SK-N-SH (cell line): ENCODE data around the gene CAPN6. TPM values are rescaled to one million over a fixed set of nuclear protein-coding genes. Genes with fewer than 3 reads are reported as not detected.

Experiments used
- CTCF ChIA-PET: fragments of 300-600, 350-600 bp; formaldehyde crosslinking; extraction: SDS; loops from one replicate; lab custom pipeline; 2021; lab: Yijun Ruan, JAX
- POLR2A ChIA-PET: fragments of 350-600 bp; sonication (Branson Sonifier 250); formaldehyde crosslinking; extraction: SDS; loops from one replicate; lab custom pipeline; 2020; ENCODE audit warnings: antibody characterized with exemption, inconsistent platforms; lab: Yijun Ruan, JAX
- DNase-seq: peaks from one replicate; pipeline ENCODE4 v3.0.0; 2012
- H2AFZ ChIP-seq: fragments of 200-600 bp; sonication (generic); 2 replicates; pipeline ENCODE4 v1.8.1; 2016; ENCODE audit warnings: antibody characterized with exemption, mild to moderate bottlenecking, low read depth
- H3F3A ChIP-seq: fragments of 200-600 bp; sonication (generic); replicated peaks from 2 replicates; pipeline ENCODE3; 2016; ENCODE audit warnings: antibody characterized with exemption, mild to moderate bottlenecking; ENCODE audit not compliant: insufficient read depth
- H3K27ac ChIP-seq, 2 experiments: fragments of 200-500 bp in 1 of 2; fragments of 200-600 bp in 1 of 2; sonication (Bioruptor generic) in 1 of 2; sonication (generic), shearing (Covaris generic) in 1 of 2; 2 replicates each; pipeline versions ENCODE4 v1.5.1 to v1.6.1; 2014 to 2016; ENCODE audit warnings: low read depth in 2 of 2, inconsistent platforms in 1 of 2, low read length in 1 of 2, mild to moderate bottlenecking in 1 of 2, mixed read lengths in 1 of 2
- H3K27me3 ChIP-seq: fragments of 200-600 bp; sonication (generic), shearing (Covaris generic); 2 replicates; pipeline ENCODE4 v1.6.1; 2016; ENCODE audit warnings: mixed run types; ENCODE audit not compliant: insufficient read depth
- H3K36me3 ChIP-seq, 2 experiments: fragments of 200-500 bp in 1 of 2; fragments of 200-600 bp in 1 of 2; sonication (Bioruptor generic) in 1 of 2; sonication (generic) in 1 of 2; replicated peaks in 1 of 2; 2 replicates each; pipeline versions ENCODE3 to v1.5.1; 2014 to 2016; ENCODE audit warnings: low read length in 1 of 2, mild to moderate bottlenecking in 1 of 2; ENCODE audit not compliant: insufficient read depth in 2 of 2, control insufficient read depth in 1 of 2
- H3K4me1 ChIP-seq, 2 experiments: fragments of 200-500 bp in 1 of 2; fragments of 200-600 bp in 1 of 2; sonication (Bioruptor generic) in 1 of 2; sonication (generic), shearing (Covaris generic) in 1 of 2; 2 replicates each; pipeline versions ENCODE4 v1.5.1 to v1.6.1; 2014 to 2016; ENCODE audit warnings: low read depth in 1 of 2, low read length in 1 of 2, mixed run types in 1 of 2; ENCODE audit not compliant: insufficient read depth in 2 of 2, control insufficient read depth in 1 of 2
- H3K4me2 ChIP-seq: fragments of 200-600 bp; sonication (generic), shearing (Covaris generic); 2 replicates; pipeline ENCODE4 v1.6.1; 2017; ENCODE audit warnings: mixed run types
- H3K4me3 ChIP-seq, 2 experiments: fragments of 200-500 bp in 1 of 2; fragments of 200-600 bp in 1 of 2; sonication (Bioruptor generic) in 1 of 2; sonication (generic), shearing (Covaris generic) in 1 of 2; 2 replicates each; pipeline versions ENCODE4 v1.5.1 to v1.8.1; 2014 to 2016; ENCODE audit warnings: low read depth in 2 of 2, inconsistent platforms in 1 of 2, low read length in 1 of 2, mild to moderate bottlenecking in 1 of 2, mixed read lengths in 1 of 2, moderate library complexity in 1 of 2
- H3K79me2 ChIP-seq: fragments of 200-600 bp; sonication (generic); 2 replicates; pipeline ENCODE4 v1.8.1; 2017; ENCODE audit warnings: mild to moderate bottlenecking; ENCODE audit not compliant: insufficient read depth
- H3K9ac ChIP-seq: fragments of 200-600 bp; sonication (generic); 2 replicates; pipeline ENCODE4 v1.6.1; 2017; ENCODE audit warnings: mixed run types
- H3K9me2 ChIP-seq: fragments of 200-600 bp; sonication (generic); 2 replicates; pipeline ENCODE4 v1.6.1; 2017; ENCODE audit warnings: mixed run types
- H3K9me3 ChIP-seq: fragments of 200-600 bp; sonication (generic); 2 replicates; pipeline ENCODE4 v1.6.1; 2017; ENCODE audit warnings: mixed run types, mild to moderate bottlenecking, moderate library complexity
- H4K20me1 ChIP-seq: fragments of 200-600 bp; sonication (generic); 2 replicates; pipeline ENCODE4 v1.6.1; 2017; ENCODE audit warnings: mild to moderate bottlenecking, mixed run types; ENCODE audit not compliant: insufficient read depth
- CHD2 ChIP-seq: fragments of 150-350 bp; IDR thresholded peaks from 2 replicates; pipeline ENCODE4 v1.6.1; 2018; ENCODE audit warnings: low read length; ENCODE audit not compliant: partially characterized antibody
- FOSL2 ChIP-seq: IDR thresholded peaks from 2 replicates; pipeline ENCODE4 v1.4.0; 2012; ENCODE audit warnings: low read depth, mild to moderate bottlenecking, moderate library complexity, borderline replicate concordance
- FOXJ3 ChIP-seq: sonication (generic); formaldehyde crosslinking; IDR thresholded peaks from 2 replicates; pipeline ENCODE4 v1.5.1; 2020; ENCODE audit warnings: mild to moderate bottlenecking, missing genetic modification reagents
- FOXM1 ChIP-seq: IDR thresholded peaks from 2 replicates; pipeline ENCODE4 v1.4.0; 2012; ENCODE audit warnings: low read depth, mild to moderate bottlenecking
- GABPA ChIP-seq: IDR thresholded peaks from 2 replicates; pipeline ENCODE4 v1.4.0; 2012; ENCODE audit warnings: low read depth, mild to moderate bottlenecking
- GATA2 ChIP-seq: sonication (generic); formaldehyde crosslinking; IDR thresholded peaks from 2 replicates; pipeline ENCODE4 v1.5.0; 2020; ENCODE audit warnings: mild to moderate bottlenecking, missing genetic modification reagents
- MXI1 ChIP-seq: IDR thresholded peaks from 2 replicates; pipeline ENCODE4 v1.6.1; 2012; ENCODE audit warnings: mild to moderate bottlenecking, low read depth, low read length, improper control_type of control experiment
- NRF1 ChIP-seq: IDR thresholded peaks from 2 replicates; pipeline ENCODE4 v1.6.1; 2012; ENCODE audit warnings: low read depth, mild to moderate bottlenecking, low read length
- RAD21 ChIP-seq: IDR thresholded peaks from 2 replicates; pipeline ENCODE4 v1.6.1; 2012; ENCODE audit warnings: mild to moderate bottlenecking, low read length
- RCOR1 ChIP-seq: fragments of 150-350 bp; IDR thresholded peaks from 2 replicates; pipeline ENCODE4 v1.6.1; 2017; ENCODE audit warnings: antibody characterized with exemption, low read length
- RFX5 ChIP-seq: IDR thresholded peaks from 2 replicates; pipeline ENCODE4 v1.6.1; 2012; ENCODE audit warnings: mild to moderate bottlenecking, improper control_type of control experiment, low read length
- TCF12 ChIP-seq: IDR thresholded peaks from 2 replicates; pipeline ENCODE4 v1.4.0; 2012
- YY1 ChIP-seq: IDR thresholded peaks from 2 replicates; pipeline ENCODE4 v1.4.0; 2012; ENCODE audit warnings: low read depth, mild to moderate bottlenecking
- WGBS: methylation state at CpG from one replicate; pipeline ENCODE4 v1.1.6; 2017; ENCODE audit warnings: low lambda C conversion rate; 5-methylcytosine and 5-hydroxymethylcytosine counted together
- polyA plus RNA-seq, 3 experiments: library from polyadenylated mRNA; depleted of rRNA; stranded (reverse); fragments of >200 nt; gene quantifications; 2 replicates each; pipeline ENCODE4 v1.2.3, GENCODE V29; 2012
- TF ChIP-seq, protein P1 (sequence below): IDR thresholded peaks from 2 replicates; pipeline ENCODE4 v1.4.0; 2012; ENCODE audit warnings: low read depth, borderline replicate concordance
- TF ChIP-seq, protein P2 (sequence below): fragments of 200-600 bp; sonication (generic); IDR thresholded peaks from 2 replicates; pipeline ENCODE4 v1.6.1; 2017; ENCODE audit warnings: antibody characterized with exemption, mild to moderate bottlenecking, moderate library complexity
- TF ChIP-seq, protein P3 (sequence below): IDR thresholded peaks from 2 replicates; pipeline ENCODE4; 2012
- TF ChIP-seq, protein P4 (sequence below): IDR thresholded peaks from 2 replicates; pipeline ENCODE4 v1.6.1; 2012; ENCODE audit warnings: mild to moderate bottlenecking, low read depth, low read length, moderate library complexity

The CAPN6 gene, protein sequence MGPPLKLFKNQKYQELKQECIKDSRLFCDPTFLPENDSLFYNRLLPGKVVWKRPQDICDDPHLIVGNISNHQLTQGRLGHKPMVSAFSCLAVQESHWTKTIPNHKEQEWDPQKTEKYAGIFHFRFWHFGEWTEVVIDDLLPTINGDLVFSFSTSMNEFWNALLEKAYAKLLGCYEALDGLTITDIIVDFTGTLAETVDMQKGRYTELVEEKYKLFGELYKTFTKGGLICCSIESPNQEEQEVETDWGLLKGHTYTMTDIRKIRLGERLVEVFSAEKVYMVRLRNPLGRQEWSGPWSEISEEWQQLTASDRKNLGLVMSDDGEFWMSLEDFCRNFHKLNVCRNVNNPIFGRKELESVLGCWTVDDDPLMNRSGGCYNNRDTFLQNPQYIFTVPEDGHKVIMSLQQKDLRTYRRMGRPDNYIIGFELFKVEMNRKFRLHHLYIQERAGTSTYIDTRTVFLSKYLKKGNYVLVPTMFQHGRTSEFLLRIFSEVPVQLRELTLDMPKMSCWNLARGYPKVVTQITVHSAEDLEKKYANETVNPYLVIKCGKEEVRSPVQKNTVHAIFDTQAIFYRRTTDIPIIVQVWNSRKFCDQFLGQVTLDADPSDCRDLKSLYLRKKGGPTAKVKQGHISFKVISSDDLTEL
- 0.02 TPM in 1 of 2 replicates, not detected in the other for polyA plus RNA-seq (2012; rRNA removed)
- polyA plus RNA-seq (2012; cell fraction: cytosol; rRNA removed): not detected in 2 replicates
- not detected in 2 replicates for polyA plus RNA-seq (2012; cell fraction: nucleus; rRNA removed)

DNA sequence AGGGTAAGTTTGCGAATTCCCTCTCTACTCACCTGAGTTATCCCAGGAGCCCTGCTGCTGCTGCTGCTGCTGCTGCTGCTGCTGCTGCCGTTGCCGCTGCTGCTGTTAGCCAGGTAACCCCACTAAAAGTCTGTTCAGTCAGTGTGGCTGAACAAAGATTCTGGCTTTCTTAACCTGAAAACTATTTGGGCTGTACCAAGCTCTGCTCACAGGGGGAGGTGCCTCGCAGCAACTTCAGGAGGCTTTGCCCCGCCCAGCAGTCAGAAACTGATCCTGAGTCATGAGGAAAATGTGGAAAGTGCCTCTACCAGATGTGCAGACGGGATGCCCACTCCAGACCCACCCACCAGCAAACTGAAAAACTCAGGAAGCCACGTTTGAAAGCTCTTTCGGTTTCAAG lies at the start of gene CAPN6:
Gene CAPN6, minus strand, starts transcription at position 145 of the 400 bp plus-strand sequence. CDS start 6,547 bp downstream, outside the sequence.
- Histone ChIP-seq H3K27me3 (peaks cover 12% of the 10 kb centered on the region), H3K79me2 (no peaks in the 10 kb centered on the region), H3K27ac (no peak within 1 kb of the TSS), H3F3A (no peaks in the 10 kb centered on the region), H3K4me1 (no peaks in the 10 kb centered on the region; a peak in 1 of 4 replicates), H3K9me2 (no peaks in the 10 kb centered on the region), H3K36me3 (no peaks in the 10 kb centered on the region), H3K9ac (no peak within 1 kb of the TSS), H3K9me3 (no peaks in the 10 kb centered on the region), H2AFZ (no peak within 1 kb of the TSS), H3K4me2 (no peak within 1 kb of the TSS; the same call in 1 of the 2 replicates), H4K20me1 (no peaks in the 10 kb centered on the region), H3K4me3 (no peak within 1 kb of the TSS)
- WGBS: 40% methylated on average over 8 of the region's 8 CpGs
- ChIA-PET POLR2A (no interaction called here), CTCF (interaction anchor here (1.9 kb wide), 1 partner anchor 175 kb away, joined by 9 read pairs; no protein-coding TSS in a partner anchor)
- TF ChIP-seq FOSL2: no peak
- TF ChIP-seq RAD21: no peak
- no peak for TF ChIP-seq GATA2
- TF ChIP-seq RCOR1: no peak
- TF ChIP-seq YY1: no peak
- no peak for TF ChIP-seq RFX5
- TF ChIP-seq, protein P1, sequence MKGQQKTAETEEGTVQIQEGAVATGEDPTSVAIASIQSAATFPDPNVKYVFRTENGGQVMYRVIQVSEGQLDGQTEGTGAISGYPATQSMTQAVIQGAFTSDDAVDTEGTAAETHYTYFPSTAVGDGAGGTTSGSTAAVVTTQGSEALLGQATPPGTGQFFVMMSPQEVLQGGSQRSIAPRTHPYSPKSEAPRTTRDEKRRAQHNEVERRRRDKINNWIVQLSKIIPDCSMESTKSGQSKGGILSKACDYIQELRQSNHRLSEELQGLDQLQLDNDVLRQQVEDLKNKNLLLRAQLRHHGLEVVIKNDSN: no peak
- TF ChIP-seq GABPA: no peak
- no peak for TF ChIP-seq TCF12
- no peak for TF ChIP-seq CHD2
- TF ChIP-seq, protein P2, sequence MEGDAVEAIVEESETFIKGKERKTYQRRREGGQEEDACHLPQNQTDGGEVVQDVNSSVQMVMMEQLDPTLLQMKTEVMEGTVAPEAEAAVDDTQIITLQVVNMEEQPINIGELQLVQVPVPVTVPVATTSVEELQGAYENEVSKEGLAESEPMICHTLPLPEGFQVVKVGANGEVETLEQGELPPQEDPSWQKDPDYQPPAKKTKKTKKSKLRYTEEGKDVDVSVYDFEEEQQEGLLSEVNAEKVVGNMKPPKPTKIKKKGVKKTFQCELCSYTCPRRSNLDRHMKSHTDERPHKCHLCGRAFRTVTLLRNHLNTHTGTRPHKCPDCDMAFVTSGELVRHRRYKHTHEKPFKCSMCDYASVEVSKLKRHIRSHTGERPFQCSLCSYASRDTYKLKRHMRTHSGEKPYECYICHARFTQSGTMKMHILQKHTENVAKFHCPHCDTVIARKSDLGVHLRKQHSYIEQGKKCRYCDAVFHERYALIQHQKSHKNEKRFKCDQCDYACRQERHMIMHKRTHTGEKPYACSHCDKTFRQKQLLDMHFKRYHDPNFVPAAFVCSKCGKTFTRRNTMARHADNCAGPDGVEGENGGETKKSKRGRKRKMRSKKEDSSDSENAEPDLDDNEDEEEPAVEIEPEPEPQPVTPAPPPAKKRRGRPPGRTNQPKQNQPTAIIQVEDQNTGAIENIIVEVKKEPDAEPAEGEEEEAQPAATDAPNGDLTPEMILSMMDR: no peak
- TF ChIP-seq, protein P3, sequence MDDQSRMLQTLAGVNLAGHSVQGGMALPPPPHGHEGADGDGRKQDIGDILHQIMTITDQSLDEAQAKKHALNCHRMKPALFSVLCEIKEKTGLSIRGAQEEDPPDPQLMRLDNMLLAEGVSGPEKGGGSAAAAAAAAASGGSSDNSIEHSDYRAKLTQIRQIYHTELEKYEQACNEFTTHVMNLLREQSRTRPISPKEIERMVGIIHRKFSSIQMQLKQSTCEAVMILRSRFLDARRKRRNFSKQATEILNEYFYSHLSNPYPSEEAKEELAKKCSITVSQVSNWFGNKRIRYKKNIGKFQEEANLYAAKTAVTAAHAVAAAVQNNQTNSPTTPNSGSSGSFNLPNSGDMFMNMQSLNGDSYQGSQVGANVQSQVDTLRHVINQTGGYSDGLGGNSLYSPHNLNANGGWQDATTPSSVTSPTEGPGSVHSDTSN: no peak
- TF ChIP-seq MXI1: no peak
- TF ChIP-seq, protein P4, sequence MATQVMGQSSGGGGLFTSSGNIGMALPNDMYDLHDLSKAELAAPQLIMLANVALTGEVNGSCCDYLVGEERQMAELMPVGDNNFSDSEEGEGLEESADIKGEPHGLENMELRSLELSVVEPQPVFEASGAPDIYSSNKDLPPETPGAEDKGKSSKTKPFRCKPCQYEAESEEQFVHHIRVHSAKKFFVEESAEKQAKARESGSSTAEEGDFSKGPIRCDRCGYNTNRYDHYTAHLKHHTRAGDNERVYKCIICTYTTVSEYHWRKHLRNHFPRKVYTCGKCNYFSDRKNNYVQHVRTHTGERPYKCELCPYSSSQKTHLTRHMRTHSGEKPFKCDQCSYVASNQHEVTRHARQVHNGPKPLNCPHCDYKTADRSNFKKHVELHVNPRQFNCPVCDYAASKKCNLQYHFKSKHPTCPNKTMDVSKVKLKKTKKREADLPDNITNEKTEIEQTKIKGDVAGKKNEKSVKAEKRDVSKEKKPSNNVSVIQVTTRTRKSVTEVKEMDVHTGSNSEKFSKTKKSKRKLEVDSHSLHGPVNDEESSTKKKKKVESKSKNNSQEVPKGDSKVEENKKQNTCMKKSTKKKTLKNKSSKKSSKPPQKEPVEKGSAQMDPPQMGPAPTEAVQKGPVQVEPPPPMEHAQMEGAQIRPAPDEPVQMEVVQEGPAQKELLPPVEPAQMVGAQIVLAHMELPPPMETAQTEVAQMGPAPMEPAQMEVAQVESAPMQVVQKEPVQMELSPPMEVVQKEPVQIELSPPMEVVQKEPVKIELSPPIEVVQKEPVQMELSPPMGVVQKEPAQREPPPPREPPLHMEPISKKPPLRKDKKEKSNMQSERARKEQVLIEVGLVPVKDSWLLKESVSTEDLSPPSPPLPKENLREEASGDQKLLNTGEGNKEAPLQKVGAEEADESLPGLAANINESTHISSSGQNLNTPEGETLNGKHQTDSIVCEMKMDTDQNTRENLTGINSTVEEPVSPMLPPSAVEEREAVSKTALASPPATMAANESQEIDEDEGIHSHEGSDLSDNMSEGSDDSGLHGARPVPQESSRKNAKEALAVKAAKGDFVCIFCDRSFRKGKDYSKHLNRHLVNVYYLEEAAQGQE: no peak
- no peak for TF ChIP-seq FOXM1
- no peak for TF ChIP-seq FOXJ3
- TF ChIP-seq NRF1: no peak
- no peak for DNase-seq
